Ishikawa (cell line): Measurements from ENCODE around the gene NDC80.

Source experiments
- CEBPB ChIP-seq: IDR thresholded peaks from 2 replicates; pipeline ENCODE4 v1.6.1; 2012
- CREB1 ChIP-seq: IDR thresholded peaks from 2 replicates; pipeline ENCODE4 v1.6.1; 2012; ENCODE audit warnings: low read depth
- EGR1 ChIP-seq: IDR thresholded peaks from 2 replicates; pipeline ENCODE4 v1.6.1; 2012
- EP300 ChIP-seq: IDR thresholded peaks from 2 replicates; pipeline ENCODE4 v1.6.1; 2012; ENCODE audit warnings: borderline replicate concordance
- FOXM1 ChIP-seq: IDR thresholded peaks from 2 replicates; pipeline ENCODE4 v1.6.1; 2012; ENCODE audit warnings: low read depth, borderline replicate concordance
- NFIC ChIP-seq: IDR thresholded peaks from 2 replicates; pipeline ENCODE4 v1.6.1; 2012
- RAD21 ChIP-seq: IDR thresholded peaks from 2 replicates; pipeline ENCODE4 v1.6.1; 2012; ENCODE audit warnings: low read depth
- TAF1 ChIP-seq: IDR thresholded peaks from 2 replicates; pipeline ENCODE4 v1.6.1; 2012; ENCODE audit warnings: low read depth, mild to moderate bottlenecking
- TCF12 ChIP-seq: IDR thresholded peaks from 2 replicates; pipeline ENCODE4 v1.6.1; 2012; ENCODE audit warnings: low read depth
- TEAD4 ChIP-seq: IDR thresholded peaks from 2 replicates; pipeline ENCODE4 v1.6.1; 2012
- YY1 ChIP-seq: IDR thresholded peaks from 2 replicates; pipeline ENCODE4 v1.6.1; 2012; ENCODE audit warnings: low read depth
- ZBTB7A ChIP-seq: IDR thresholded peaks from 2 replicates; pipeline ENCODE4 v1.6.1; 2012; ENCODE audit warnings: low read depth
- TF ChIP-seq, protein P1 (sequence below): IDR thresholded peaks from 2 replicates; pipeline ENCODE4 v1.6.1; 2012; ENCODE audit warnings: low read depth, mild to moderate bottlenecking
- TF ChIP-seq, protein P2 (sequence below): IDR thresholded peaks from 2 replicates; pipeline ENCODE4 v1.6.1; 2012
- TF ChIP-seq, protein P3 (sequence below): IDR thresholded peaks from 2 replicates; pipeline ENCODE4 v1.6.1; 2012

Gene NDC80

GRCh38 chr18:2536063-2536462, 35.3 kb upstream of the NDC80 start:
- no peak for TF ChIP-seq TAF1
- TF ChIP-seq, protein P1, sequence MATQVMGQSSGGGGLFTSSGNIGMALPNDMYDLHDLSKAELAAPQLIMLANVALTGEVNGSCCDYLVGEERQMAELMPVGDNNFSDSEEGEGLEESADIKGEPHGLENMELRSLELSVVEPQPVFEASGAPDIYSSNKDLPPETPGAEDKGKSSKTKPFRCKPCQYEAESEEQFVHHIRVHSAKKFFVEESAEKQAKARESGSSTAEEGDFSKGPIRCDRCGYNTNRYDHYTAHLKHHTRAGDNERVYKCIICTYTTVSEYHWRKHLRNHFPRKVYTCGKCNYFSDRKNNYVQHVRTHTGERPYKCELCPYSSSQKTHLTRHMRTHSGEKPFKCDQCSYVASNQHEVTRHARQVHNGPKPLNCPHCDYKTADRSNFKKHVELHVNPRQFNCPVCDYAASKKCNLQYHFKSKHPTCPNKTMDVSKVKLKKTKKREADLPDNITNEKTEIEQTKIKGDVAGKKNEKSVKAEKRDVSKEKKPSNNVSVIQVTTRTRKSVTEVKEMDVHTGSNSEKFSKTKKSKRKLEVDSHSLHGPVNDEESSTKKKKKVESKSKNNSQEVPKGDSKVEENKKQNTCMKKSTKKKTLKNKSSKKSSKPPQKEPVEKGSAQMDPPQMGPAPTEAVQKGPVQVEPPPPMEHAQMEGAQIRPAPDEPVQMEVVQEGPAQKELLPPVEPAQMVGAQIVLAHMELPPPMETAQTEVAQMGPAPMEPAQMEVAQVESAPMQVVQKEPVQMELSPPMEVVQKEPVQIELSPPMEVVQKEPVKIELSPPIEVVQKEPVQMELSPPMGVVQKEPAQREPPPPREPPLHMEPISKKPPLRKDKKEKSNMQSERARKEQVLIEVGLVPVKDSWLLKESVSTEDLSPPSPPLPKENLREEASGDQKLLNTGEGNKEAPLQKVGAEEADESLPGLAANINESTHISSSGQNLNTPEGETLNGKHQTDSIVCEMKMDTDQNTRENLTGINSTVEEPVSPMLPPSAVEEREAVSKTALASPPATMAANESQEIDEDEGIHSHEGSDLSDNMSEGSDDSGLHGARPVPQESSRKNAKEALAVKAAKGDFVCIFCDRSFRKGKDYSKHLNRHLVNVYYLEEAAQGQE, result no peak
- TF ChIP-seq EP300, result no peak
- no peak for TF ChIP-seq NFIC
- TF ChIP-seq, protein P2, sequence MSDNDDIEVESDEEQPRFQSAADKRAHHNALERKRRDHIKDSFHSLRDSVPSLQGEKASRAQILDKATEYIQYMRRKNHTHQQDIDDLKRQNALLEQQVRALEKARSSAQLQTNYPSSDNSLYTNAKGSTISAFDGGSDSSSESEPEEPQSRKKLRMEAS, result no peak
- TF ChIP-seq TEAD4, result no peak
- TF ChIP-seq TCF12, result no peak
- TF ChIP-seq, protein P3, sequence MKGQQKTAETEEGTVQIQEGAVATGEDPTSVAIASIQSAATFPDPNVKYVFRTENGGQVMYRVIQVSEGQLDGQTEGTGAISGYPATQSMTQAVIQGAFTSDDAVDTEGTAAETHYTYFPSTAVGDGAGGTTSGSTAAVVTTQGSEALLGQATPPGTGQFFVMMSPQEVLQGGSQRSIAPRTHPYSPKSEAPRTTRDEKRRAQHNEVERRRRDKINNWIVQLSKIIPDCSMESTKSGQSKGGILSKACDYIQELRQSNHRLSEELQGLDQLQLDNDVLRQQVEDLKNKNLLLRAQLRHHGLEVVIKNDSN, result no peak
- TF ChIP-seq EGR1, result no peak
- TF ChIP-seq ZBTB7A, result no peak
- TF ChIP-seq RAD21, result no peak
- TF ChIP-seq CREB1, result no peak
- no peak for TF ChIP-seq CEBPB
- no peak for TF ChIP-seq YY1
- TF ChIP-seq FOXM1, result no peak

DNA sequence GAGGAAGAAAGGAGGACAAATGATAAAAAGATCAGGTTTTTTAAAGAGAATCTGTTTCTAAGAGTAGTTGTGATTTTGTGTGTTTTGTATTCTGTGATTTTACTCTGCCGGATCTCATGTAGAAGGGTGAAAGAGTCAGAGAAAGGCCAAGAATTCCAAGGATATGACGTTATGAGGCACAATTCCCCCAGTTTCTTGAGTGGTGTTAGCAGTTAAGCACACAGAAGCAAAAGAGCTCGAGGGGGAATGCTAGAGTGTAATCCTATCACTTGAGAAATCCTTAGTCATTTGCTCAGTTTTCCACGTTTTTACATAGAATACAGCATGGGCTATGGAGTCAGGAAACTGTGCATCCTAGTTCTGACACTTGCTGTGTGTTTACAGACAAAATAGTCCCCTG, 34.9 kb upstream of the NDC80 start:
- TF ChIP-seq NFIC (no peak), TAF1 (no peak), EP300 (no peak)

DNA sequence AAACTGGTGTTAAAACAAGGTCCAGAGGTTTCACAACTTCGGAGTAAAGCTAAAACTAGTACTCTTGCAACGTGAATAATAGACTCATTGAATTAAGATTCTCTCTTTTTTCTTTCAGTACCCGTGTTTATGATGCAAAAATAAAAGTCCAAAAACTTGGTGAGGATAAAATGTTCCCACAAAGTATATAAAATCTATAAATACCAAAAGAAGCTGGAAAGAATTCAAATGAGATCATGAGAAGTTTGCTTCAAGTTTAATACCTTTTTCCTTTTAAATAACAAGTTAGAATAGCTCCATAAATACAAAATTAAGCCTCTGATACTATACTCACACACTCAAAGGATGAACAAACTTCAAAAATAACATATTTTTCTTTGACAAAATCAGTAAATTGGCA, 34.1 kb upstream of the NDC80 start:
- TF ChIP-seq TAF1 (no peak), CREB1 (no peak), RAD21 (no peak), ZBTB7A (no peak), CEBPB (no peak), EP300 (no peak), TEAD4 (no peak), FOXM1 (no peak), TCF12 (no peak), EGR1 (no peak), YY1 (no peak), NFIC (no peak)
- TF ChIP-seq, protein P1, result no peak
- TF ChIP-seq, protein P3, result no peak
- TF ChIP-seq, protein P2, result no peak

DNA sequence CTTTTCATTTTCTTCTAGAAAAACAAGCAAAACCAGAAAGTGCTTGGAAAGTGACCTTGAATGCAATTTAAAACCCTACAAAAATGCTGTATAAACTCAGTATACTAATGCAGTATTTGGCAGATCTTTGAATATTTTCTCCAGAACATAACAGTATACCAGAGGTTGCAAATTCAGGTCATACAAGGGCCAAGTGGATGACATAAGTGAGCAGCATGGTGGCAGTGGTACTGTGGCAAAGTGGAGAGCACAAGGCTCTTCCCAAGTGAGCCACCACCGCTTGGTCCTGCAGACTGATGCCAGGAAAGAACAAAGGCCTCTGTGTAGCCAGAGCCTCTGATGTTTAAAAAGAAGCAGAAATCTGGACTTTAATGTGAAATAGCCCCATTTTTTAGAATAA, 33.1 kb upstream of the NDC80 start:
- TF ChIP-seq, protein P1, result no peak
- TF ChIP-seq FOXM1, result no peak
- no peak for TF ChIP-seq TCF12
- no peak for TF ChIP-seq NFIC
- TF ChIP-seq, protein P3, result no peak
- no peak for TF ChIP-seq TEAD4
- TF ChIP-seq CEBPB, result no peak
- TF ChIP-seq ZBTB7A, result no peak
- no peak for TF ChIP-seq YY1
- no peak for TF ChIP-seq RAD21

- TF ChIP-seq RAD21 (no peak), NFIC (no peak), CEBPB (no peak), EGR1 (no peak), EP300 (no peak), ZBTB7A (no peak), CREB1 (no peak), TEAD4 (no peak), TCF12 (no peak), YY1 (no peak), FOXM1 (no peak), TAF1 (no peak)
- TF ChIP-seq, protein P3, result no peak
- TF ChIP-seq, protein P2, result no peak
- TF ChIP-seq, protein P1, result no peak
Measured at GRCh38 chr18:2538844-2539243, 32.5 kb upstream of the NDC80 start.
